Ramos (cell line): ENCODE measurements around the gene ZFAND3.

Source experiments
- in situ Hi-C: fragments of 300-500 bp; cut with MboI; formaldehyde crosslinking; loops from one replicate; pipeline ENCODE4 v1.14.3; 2022; ENCODE audit warnings: low sequenced_read_pairs; ENCODE audit not compliant: unreplicated experiment

The ZFAND3 gene

DNA sequence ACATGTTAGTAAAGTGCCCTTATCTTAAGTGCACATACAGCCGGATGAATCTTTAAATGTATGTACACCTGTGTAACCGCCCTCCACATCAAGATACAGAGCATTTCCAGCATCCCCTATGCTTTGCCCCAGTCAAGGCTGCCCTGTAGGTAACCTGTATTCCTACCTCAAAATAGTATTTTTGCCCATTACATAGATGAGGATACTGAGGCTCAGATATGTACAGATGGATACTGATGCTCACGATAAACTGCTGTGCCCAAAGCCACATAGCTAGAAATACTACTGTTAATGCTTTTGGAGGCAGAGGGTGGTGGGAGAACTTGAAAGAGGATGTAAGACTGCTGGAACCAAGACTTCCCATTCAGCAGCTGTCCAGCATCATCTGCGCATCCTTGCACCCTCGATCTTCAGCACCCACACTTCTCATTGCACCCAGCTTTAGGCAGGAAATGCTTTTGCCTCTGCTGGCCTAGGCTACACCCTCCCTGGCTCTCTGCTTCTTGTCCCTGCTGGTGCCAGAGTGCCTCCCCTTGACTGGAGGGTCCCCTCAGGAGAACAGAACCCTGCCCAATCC lies 27.0 kb upstream of the ZFAND3 start:
- in situ Hi-C loops, result loop anchor here (10.0 to 25.0 kb wide), 2 partner anchors 212 to 695 kb away; no protein-coding TSS in a partner anchor

- in situ Hi-C loops, result loop anchor here (10.0 to 25.0 kb wide), 2 partner anchors 212 to 694 kb away; no protein-coding TSS in a partner anchor
Measured at GRCh38 chr6:37793067-37793466, 26.5 kb upstream of the ZFAND3 start.

GRCh38 chr6:37794825-37795224 lies 24.7 kb upstream of the ZFAND3 start:
- in situ Hi-C loops, result loop anchor here (10.0 to 25.0 kb wide), 2 partner anchors 210 to 692 kb away; no protein-coding TSS in a partner anchor

DNA sequence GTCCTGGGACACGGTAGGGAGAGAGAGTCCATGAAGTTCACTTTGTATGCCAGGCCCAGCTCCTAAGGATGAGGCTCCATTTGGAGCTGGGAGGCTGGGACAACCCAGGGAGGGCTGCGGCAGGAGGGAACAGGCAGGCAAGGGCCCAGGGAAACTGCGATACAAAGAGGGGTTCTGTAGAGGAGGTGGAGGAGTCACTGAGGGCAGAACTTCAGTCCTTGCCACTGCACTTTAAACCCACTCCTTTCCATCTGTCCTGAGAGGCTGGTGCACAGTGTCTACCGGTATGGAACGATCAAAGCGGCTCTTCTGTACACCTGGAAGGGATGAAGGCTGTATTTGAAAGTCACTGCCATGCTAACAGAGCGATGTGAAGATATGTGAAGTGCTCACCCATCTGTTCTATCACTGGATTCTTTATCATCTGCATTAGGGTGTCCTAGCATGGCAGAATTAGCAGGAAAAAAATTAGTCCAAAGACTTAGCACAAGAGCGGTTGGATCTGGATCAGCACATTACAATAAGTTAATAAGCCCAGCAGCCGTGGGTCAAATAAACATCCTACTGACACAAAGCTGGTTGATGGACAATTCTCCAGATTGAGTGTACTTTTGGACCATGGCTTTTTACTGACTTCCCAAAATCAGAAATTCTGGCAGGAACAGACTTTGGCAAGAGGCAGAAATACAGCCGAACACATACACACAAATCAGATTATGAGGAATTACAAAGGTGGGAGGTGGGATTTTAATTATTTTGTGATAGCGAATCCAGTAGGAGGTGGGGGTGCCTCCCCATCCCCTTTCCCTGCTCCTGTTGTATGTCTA lies 20.9 kb upstream of the ZFAND3 start:
- in situ Hi-C loops, result loop anchor here (10.0 to 25.0 kb wide), 2 partner anchors 206 to 689 kb away; no protein-coding TSS in a partner anchor

DNA sequence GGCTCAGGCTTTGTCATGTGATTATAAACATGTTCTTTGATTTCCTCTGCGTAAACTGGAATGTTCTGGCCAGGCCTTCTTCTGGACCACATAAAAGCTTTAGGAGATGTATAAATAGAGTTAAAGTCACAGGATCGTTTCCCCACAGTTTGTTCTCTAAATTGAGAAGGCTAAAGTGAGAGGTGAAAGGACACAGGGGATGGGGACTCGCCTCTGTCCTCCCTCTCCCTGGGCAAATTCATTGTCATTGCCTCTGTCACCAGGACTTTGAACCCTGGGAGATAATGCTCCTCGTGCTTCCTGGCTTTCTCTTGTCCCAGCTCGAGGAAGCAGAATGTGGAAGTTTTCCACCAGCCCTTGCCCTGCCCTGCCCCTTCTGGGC lies 20.3 kb upstream of the ZFAND3 start:
- in situ Hi-C loops, result loop anchor here (10.0 to 25.0 kb wide), 2 partner anchors 206 to 688 kb away; no protein-coding TSS in a partner anchor

DNA sequence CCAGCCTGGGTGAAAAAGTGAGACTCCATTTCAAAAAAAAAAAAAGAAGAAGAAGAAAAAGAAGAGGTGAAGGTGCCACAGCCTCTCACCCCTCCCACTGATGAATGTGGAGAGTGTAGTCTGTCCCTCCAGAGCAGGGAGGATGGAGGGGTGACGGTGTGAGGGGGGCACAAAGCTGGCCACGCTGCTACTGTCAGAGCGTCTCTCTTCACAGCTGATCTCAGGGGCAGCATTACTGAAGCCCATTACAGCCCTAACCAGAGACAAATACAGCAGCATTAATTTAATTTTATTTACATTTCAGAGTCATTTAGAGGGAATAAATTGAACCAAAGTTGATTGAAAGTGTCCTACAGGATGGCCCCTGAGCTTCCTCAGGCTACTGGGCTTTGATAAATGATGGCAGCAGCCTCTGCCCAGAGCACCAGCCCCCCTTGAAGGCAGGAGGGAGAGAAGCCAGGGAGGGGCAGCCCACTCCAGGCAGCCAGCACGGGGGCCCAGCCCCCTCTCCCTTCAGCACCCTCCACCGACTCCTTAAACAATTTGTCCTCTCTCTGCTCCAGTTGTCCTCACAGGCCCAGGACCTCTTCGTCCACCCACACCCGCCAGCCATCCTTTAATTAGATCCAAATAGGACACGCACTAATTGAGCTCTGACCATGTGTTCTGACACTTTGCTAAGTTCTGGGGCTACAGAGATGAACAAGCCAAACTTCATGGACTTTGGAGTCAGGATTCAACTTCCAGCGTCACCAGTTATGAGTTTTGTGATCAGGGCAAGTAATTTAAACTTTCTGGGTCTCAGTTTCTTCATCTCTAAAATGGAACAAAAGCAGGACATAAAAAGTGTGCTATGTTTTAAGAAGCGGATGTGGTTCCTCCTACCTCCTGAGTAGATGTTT lies 18.6 kb upstream of the ZFAND3 start:
- in situ Hi-C loops, result no loop called here

- in situ Hi-C loops, result no loop called here
Measured at GRCh38 chr6:37801605-37801940, 18.0 kb upstream of the ZFAND3 start.

DNA sequence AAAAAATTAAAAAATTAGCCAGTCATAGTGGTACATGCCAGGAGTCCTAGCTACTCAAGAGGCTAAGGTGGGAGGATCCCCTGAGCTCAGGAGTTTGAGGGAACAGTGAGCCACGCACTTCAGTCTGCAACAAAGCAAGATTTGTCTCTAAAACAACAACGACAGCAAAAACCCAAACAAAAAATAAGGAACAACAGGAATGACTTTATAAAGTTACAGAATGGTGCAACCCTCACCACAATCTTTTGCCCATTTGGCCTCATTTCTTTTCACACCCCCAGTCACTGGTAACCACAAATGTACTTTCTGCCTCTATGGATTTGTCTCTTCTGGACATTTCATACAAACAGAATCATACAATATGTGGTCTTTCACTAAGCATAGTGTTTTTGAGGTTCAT lies 16.7 kb upstream of the ZFAND3 start:
- in situ Hi-C loops, result no loop called here

DNA sequence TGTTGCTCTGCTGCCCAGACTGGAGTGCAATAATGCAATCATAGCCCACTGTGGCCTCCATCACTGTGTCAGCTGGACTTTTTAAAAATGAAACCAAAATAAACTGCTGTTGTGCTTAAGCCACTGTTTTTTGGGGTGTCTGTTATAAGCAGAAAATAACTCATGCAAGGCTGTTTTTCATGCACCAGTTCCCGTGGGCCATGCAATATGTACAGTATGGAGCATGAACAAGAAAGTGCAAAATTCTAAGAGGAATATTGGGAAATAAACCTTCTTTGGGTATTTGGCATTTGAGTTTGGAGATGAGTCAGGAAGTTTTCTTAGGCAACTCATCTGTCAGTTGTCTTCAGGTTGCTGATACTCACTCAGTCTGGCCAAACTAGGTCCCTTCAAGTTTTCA lies 14.9 kb upstream of the ZFAND3 start:
- in situ Hi-C loops, result no loop called here

DNA sequence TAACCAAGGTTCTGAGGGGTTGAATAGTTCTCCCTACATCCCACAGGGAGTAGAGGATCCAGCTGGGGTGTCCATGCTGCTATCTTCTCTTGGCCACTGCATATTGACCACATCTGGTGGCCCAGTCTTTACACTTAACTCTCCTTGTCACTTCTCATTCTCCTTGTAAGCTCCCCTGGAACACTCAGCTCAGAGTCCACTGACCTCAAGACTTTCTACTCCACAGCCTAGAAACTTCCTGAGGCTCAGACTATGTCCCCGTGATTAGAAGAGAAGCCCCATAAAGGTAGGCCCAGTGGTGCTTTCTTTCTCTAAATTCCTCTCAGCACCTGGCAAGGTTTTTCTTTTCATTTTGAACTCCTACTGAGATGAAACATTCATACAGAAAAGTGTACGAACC lies 13.3 kb upstream of the ZFAND3 start:
- in situ Hi-C loops, result no loop called here

- in situ Hi-C loops, result no loop called here
Measured at GRCh38 chr6:37807656-37808055, 11.9 kb upstream of the ZFAND3 start.

GRCh38 chr6:37809197-37809543 lies 10.4 kb upstream of the ZFAND3 start:
- in situ Hi-C loops, result no loop called here

DNA sequence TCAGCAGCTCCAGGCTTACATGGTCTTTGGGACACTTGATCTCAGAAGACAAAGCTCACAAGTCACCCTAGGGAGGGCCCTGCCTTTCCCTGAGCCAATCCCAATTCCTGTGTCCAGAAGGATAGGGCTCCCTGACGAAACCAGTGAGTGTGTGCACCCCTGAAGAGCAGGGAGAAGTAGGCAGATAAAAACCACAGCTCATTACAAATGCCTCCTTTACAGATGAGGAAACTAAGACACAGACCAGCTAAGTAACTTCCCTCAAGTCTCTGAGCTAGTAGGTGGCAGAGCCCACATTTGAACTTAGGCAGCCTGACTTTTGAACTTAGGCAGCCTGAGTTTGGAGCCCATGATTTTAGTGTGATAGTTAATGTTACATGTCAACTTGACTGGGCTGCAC lies 6.7 kb upstream of the ZFAND3 start:
- in situ Hi-C loops, result no loop called here

DNA sequence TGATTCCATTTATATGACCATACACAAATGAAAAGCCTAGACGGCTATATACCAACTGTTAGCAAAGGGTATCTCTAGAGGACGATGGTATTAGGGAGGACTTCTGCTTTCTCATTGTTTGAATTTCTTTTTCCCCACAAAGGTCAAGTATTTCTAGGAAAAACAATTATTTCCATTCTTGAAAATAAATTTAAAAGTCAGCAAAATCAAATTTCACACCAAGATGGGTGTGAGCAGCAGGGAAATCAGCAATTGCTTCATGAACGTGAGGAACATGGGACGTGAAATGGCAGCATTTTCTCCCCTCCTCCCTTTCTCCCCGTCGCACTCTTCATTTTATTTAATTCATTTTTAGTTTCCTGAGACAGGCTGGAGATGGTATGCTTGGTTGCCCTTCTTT lies 5.2 kb upstream of the ZFAND3 start:
- in situ Hi-C loops, result no loop called here

DNA sequence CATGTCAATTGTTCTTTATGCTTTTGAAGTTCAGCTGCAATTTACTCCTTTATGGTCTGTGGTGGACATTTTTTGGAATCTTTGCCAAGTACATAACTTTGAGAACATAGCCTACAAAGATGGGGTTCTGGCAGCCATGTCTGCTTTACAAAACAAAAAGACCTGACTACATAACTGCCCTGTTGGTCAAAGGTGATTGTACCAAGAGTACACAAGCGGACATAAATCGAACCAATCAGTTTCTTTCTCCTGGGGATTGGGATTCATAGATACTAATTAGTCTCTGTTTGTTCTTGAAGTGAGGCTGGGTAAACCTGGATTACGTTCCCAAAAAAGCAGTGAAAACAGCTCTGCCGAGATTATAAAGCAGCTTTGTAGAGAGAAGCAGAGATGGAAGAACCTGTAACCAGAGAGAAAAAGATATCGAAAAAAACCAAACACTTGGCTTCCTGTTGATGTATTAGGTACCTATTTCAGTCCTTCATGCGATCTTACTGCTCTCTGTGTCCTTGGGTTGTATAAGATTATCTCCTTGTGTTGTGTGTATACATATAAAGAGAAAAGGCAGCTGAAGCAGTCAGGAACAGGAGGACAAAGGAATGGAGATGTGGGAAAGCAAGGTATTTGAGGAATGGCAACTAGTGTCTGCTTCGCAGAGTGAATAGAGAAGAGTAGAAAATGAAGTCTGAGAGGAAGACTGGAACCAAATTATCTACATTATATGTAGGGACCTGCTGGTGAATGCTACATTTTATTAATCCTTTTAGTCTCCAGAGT lies 2.7 kb upstream of the ZFAND3 start:
- in situ Hi-C loops, result no loop called here

DNA sequence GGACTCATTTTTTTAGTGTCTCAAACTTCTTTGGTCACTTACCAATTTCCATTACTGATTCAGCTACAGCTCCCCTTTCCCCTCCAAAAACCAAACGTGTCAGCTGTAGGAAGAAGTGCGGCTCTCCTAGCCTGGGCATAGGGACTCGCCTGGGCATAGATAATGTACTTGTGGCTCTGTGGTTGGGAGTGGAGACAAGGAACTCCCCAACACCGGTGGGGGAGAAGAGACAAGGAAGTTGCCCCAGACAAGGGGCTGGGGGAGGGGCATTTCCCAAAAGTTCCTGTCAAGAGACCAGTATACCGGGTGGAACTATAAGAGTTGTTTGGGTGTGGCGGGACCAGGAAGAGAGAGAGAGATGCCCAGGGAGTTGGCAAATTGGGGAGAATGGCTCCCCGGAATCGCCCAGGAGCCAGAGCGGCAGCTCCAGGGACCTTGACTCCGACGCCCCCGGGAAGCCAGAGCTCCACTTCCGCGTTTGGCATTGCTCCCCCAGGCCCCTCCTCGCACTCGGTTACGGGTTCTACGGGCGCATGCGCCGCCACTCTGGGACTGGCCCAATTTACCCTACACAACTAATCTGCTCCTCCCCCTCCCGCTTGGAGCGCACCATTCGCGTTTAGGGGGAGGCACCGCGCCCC lies 871 bp upstream of the ZFAND3 start:
- in situ Hi-C loops, result no loop called here

GRCh38 chr6:37819802-37820717 lies 533 bp downstream of the ZFAND3 start:
- in situ Hi-C loops, result no loop called here

DNA sequence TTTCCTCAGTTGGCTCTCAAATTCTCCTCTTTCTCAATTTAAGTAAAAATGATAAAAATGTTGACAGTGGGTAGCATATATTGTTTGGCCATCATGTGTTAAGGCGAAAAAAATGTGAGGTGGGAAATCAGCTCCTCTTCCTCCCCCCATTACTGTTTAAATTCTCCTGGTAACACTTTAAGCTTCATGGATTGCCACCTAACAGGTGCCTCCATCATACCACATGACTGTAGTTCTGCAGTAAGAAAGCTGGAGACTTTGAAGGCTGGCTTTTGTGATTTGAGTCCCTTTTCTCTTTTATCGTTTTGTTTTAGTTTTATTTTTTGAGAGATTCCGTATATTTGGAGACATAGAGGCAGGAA lies 1.2 kb downstream of the ZFAND3 start:
- in situ Hi-C loops, result no loop called here

- in situ Hi-C loops, result no loop called here
Measured at GRCh38 chr6:37821446-37821845, 1.9 kb downstream of the ZFAND3 start.
